IMR-90 (cell line): ENCODE data around the gene CBX6. TPM values are rescaled to one million over a fixed set of nuclear protein-coding genes. Genes with fewer than 3 reads are reported as not detected.

Source experiments
- ATAC-seq: fragments of 200-7000 bp; cut with Tn5 transposase; 2 replicates; pipeline ENCODE4 v1.9.1; 2020; ENCODE audit warnings: low read depth, mild to moderate bottlenecking, moderate library complexity
- BruUV-seq: library from RNA; stranded (reverse); fragments of 400-500 nt; replicated peaks from 2 replicates; lab custom pipeline; 2021; lab: Mats Ljungman, UMichigan
- CTCF ChIA-PET: fragments of 300-600 bp; formaldehyde crosslinking; extraction: SDS; loops from one replicate; lab custom pipeline; 2021; ENCODE audit warnings: antibody characterized with exemption; lab: Yijun Ruan, JAX
- POLR2A ChIA-PET: fragments of 300-600 bp; sonication (Branson Sonifier 250); formaldehyde crosslinking; loops from one replicate; lab custom pipeline; 2022; ENCODE audit warnings: antibody characterized with exemption; ENCODE audit not compliant: unreplicated experiment; lab: Charles Lee
- DNase-seq: peaks from one replicate; pipeline ENCODE4 v3.0.0; 2013
- H2AFZ ChIP-seq: replicated peaks from 2 replicates; pipeline ENCODE3; 2013; ENCODE audit warnings: low read length, mild to moderate bottlenecking; ENCODE audit not compliant: poor library complexity
- H2AK5ac ChIP-seq: 2 replicates; pipeline ENCODE4 v1.6.1; 2013; ENCODE audit warnings: low read depth, low read length, inconsistent platforms
- H2AK9ac ChIP-seq: replicated peaks from 2 replicates; pipeline ENCODE3; 2013; ENCODE audit warnings: mild to moderate bottlenecking, low read depth, low read length, moderate library complexity; ENCODE audit not compliant: poor library complexity
- H2BK120ac ChIP-seq: 2 replicates; pipeline ENCODE4 v1.6.1; 2013; ENCODE audit warnings: low read depth, low read length, inconsistent platforms
- H2BK15ac ChIP-seq: 3 replicates; pipeline ENCODE4 v1.6.1; 2013; ENCODE audit warnings: low read depth, low read length, inconsistent platforms
- H2BK20ac ChIP-seq: 2 replicates; pipeline ENCODE4 v1.6.1; 2013; ENCODE audit warnings: low read depth, mild to moderate bottlenecking, inconsistent platforms, low read length, moderate library complexity
- H2BK5ac ChIP-seq: 2 replicates; pipeline ENCODE4 v1.6.1; 2013; ENCODE audit warnings: mild to moderate bottlenecking, low read depth, low read length, inconsistent platforms; ENCODE audit not compliant: poor library complexity, severe bottlenecking
- H3K14ac ChIP-seq: replicated peaks from 2 replicates; pipeline ENCODE4 v1.6.1; 2013; ENCODE audit warnings: low read depth, low read length, inconsistent platforms
- H3K18ac ChIP-seq: 2 replicates; pipeline ENCODE4 v1.6.1; 2013; ENCODE audit warnings: low read depth, low read length, control low read depth
- H3K23ac ChIP-seq: 2 replicates; pipeline ENCODE4 v1.6.1; 2013; ENCODE audit warnings: low read depth, low read length, inconsistent platforms
- H3K27ac ChIP-seq: 2 replicates; pipeline ENCODE4 v1.5.1; 2013; ENCODE audit warnings: mild to moderate bottlenecking, control low read depth, low read length; ENCODE audit not compliant: insufficient read depth
- H3K27me3 ChIP-seq: 2 replicates; pipeline ENCODE4 v1.6.1; 2013; ENCODE audit warnings: low read length; ENCODE audit not compliant: control insufficient read depth, insufficient read depth
- H3K36me3 ChIP-seq: 2 replicates; pipeline ENCODE4 v1.6.1; 2013; ENCODE audit warnings: low read length, mixed read lengths; ENCODE audit not compliant: control insufficient read depth, insufficient read depth
- H3K4ac ChIP-seq: 2 replicates; pipeline ENCODE4 v1.6.1; 2013; ENCODE audit warnings: low read depth, low read length, inconsistent platforms
- H3K4me1 ChIP-seq: 2 replicates; pipeline ENCODE4 v1.6.1; 2013; ENCODE audit warnings: low read length, mixed read lengths; ENCODE audit not compliant: control insufficient read depth, insufficient read depth
- H3K4me2 ChIP-seq: 2 replicates; pipeline ENCODE4 v1.6.1; 2013; ENCODE audit warnings: low read depth, mild to moderate bottlenecking, control low read depth, low read length, moderate library complexity
- H3K4me3 ChIP-seq: 2 replicates; pipeline ENCODE4 v1.5.1; 2013; ENCODE audit warnings: low read depth, mild to moderate bottlenecking, control low read depth, low read length, moderate library complexity; ENCODE audit not compliant: insufficient read depth
- H3K56ac ChIP-seq: 2 replicates; pipeline ENCODE4 v1.6.1; 2013; ENCODE audit warnings: low read length, inconsistent platforms; ENCODE audit not compliant: insufficient read depth; ENCODE audit errors: extremely low read depth
- H3K79me1 ChIP-seq, 2 experiments: 2 replicates each; pipeline ENCODE4 v1.6.1; 2013; ENCODE audit warnings: low read length in 2 of 2, inconsistent platforms in 1 of 2, low read depth in 1 of 2
- H3K9ac ChIP-seq: 2 replicates; pipeline ENCODE4 v1.6.1; 2013; ENCODE audit warnings: low read depth, low read length, control low read depth
- H3K9me1 ChIP-seq: 2 replicates; pipeline ENCODE4 v1.6.1; 2013; ENCODE audit warnings: low read length, inconsistent platforms; ENCODE audit not compliant: insufficient read depth
- H3K9me3 ChIP-seq: 2 replicates; pipeline ENCODE4 v1.6.1; 2013; ENCODE audit warnings: low read length; ENCODE audit not compliant: control insufficient read depth, insufficient read depth
- H4K20me1 ChIP-seq: 2 replicates; pipeline ENCODE4 v1.6.1; 2013; ENCODE audit warnings: low read length, inconsistent platforms; ENCODE audit not compliant: insufficient read depth
- H4K5ac ChIP-seq: 2 replicates; pipeline ENCODE4 v1.6.1; 2013; ENCODE audit warnings: mild to moderate bottlenecking, low read depth, low read length, control low read depth
- H4K8ac ChIP-seq, 2 experiments: 2 replicates each; pipeline ENCODE4 v1.6.1; 2013; ENCODE audit warnings: low read depth in 2 of 2, low read length in 2 of 2, control low read depth in 1 of 2, inconsistent platforms in 1 of 2
- H4K91ac ChIP-seq: 2 replicates; pipeline ENCODE4 v1.6.1; 2013; ENCODE audit warnings: low read depth, low read length, inconsistent platforms; ENCODE audit not compliant: insufficient read depth
- CEBPB ChIP-seq: IDR thresholded peaks from 2 replicates; pipeline ENCODE4 v1.6.1; 2012; ENCODE audit warnings: low read depth, low read length, improper control_type of control experiment
- FOS ChIP-seq: fragments of 150-350 bp; IDR thresholded peaks from 2 replicates; pipeline ENCODE4 v1.6.1; 2016; ENCODE audit warnings: low read depth, low read length
- RFX5 ChIP-seq: IDR thresholded peaks from 2 replicates; pipeline ENCODE4 v1.8.0; 2012; ENCODE audit warnings: low read depth, mild to moderate bottlenecking, low read length, moderate library complexity
- SMC3 ChIP-seq: fragments of 150-350 bp; IDR thresholded peaks from 2 replicates; pipeline ENCODE4 v1.6.1; 2016; ENCODE audit warnings: low read depth, mild to moderate bottlenecking, antibody characterized with exemption, low read length, moderate library complexity
- USF2 ChIP-seq: fragments of 150-350 bp; IDR thresholded peaks from 2 replicates; pipeline ENCODE4 v1.6.1; 2017; ENCODE audit warnings: mild to moderate bottlenecking, antibody characterized with exemption, low read length, low read depth
- WGBS, 2 experiments: methylation state at CpG; one replicate each; pipeline versions ENCODE4 v1.1.5 to v1.1.7; 2013; ENCODE audit warnings: missing lambda C conversion rate in 2 of 2; ENCODE audit not compliant: insufficient read length in 1 of 2; ENCODE audit errors: extremely low coverage in 2 of 2; 5-methylcytosine and 5-hydroxymethylcytosine counted together
- dilution Hi-C: fragments of 300-500 bp; cut with HindIII; formaldehyde crosslinking; loops from one replicate; pipeline ENCODE4 v1.14.3; 2018; ENCODE audit warnings: low sequenced_read_pairs; ENCODE audit not compliant: unreplicated experiment
- in situ Hi-C: fragments of 300-500 bp; cut with MboI; formaldehyde crosslinking; loops from 3 replicates; pipeline ENCODE4 v1.14.3; 2019; ENCODE audit warnings: low sequenced_read_pairs, inconsistent platforms, mixed read lengths
- intact Hi-C: fragments of 100-400 bp; cut with micrococcal nuclease; formaldehyde crosslinking; loops from 2 replicates; pipeline ENCODE4 v1.10.0; 2022
- polyA plus RNA-seq, 3 experiments: library from polyadenylated mRNA; depleted of rRNA; stranded (reverse); fragments of >200 nt; gene quantifications; 2 replicates each; pipeline ENCODE4 v1.2.3, GENCODE V29; 2012; ENCODE audit warnings: low replicate concordance in 1 of 3
- total RNA-seq: library from RNA; depleted of rRNA; stranded (reverse); fragments of >200 nt; gene quantifications from 2 replicates; pipeline ENCODE4 v1.2.3, GENCODE V29; 2012

The CBX6 gene
- total and polyA plus RNA-seq, 2 of the 4 experiments (the other 2 are of a cell fraction), result 15.2 to 19.0 TPM

DNA sequence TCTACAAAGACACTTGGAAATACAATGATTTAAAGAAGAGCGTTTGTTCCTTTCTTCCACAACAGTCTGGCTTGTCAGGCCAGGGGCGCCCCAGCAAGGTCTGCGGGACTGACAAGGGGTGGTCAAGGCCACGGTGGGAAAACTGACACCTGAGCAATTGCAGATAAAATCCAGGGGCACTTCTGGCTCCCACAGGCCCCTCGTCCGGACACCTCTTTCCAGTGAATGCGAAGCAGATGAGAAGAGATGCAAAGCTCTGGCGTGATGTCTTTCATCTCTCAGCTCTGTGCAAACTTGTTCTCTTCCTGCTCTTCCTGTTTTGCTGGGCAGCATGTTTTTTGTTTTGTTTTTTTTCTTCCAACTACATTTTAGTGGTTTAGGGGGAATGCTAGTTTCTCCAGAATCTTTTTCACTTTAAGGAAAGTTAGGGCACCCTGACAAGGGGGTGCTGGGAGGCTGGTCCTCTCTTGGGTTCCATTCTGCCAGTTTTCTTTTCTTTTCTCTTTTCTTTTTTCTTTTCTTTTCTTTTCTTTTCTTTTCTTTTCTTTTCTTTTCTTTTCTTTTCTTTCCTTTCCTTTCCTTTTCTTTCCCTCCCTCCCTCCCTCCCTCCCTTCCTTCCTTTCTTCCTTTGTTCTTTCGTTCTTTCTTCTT lies 11.1 kb upstream of the CBX6 start:
- no peak overlapping the region for H3K4me2 ChIP-seq
- peaks cover 14% of the 10 kb centered on the region for H3K4me1 ChIP-seq
- H3K27me3 ChIP-seq, result no peaks in the 10 kb centered on the region; the same call in 1 of the 2 replicates
- ATAC-seq (no peak), DNase-seq (no peak)
- no peak overlapping the region for H2AK5ac ChIP-seq
- H3K56ac ChIP-seq, result no peak overlapping the region
- peak overlapping the region; percentile 69; the same call in 1 of the 2 replicates for H2BK120ac ChIP-seq
- no peak overlapping the region for H4K91ac ChIP-seq
- H3K9ac ChIP-seq, result no peak overlapping the region
- H3K14ac ChIP-seq, result no peak overlapping the region
- no peak overlapping the region for H2BK5ac ChIP-seq
- no peak overlapping the region for H2AK9ac ChIP-seq
- H4K20me1 ChIP-seq, result no peaks in the 10 kb centered on the region
- no peak overlapping the region for H3K4me3 ChIP-seq
- dilution Hi-C loops, result no loop called here
- intact Hi-C loops, result no loop called here
- H3K9me1 ChIP-seq, result peaks cover 16% of the 10 kb centered on the region
- H3K36me3 ChIP-seq, result no peaks in the 10 kb centered on the region
- no CpG with 5 or more reads among the region's 9 CpGs for WGBS, 2 experiments
- in situ Hi-C loops, result no loop called here
- POLR2A ChIA-PET, result no interaction called here
- peak overlapping the region; percentile 74 to 75; a peak in 2 of 4 replicates for H4K8ac ChIP-seq
- H3K9me3 ChIP-seq, result peaks cover under 1% of the 10 kb centered on the region; the same call in 1 of the 2 replicates
- H2BK20ac ChIP-seq, result no peak overlapping the region; the same call in 1 of the 2 replicates
- no peak overlapping the region for H4K5ac ChIP-seq
- H3K79me1 ChIP-seq, result no peaks in the 10 kb centered on the region
- TF ChIP-seq CEBPB (no peak), USF2 (no peak), SMC3 (no peak), FOS (no peak), RFX5 (no peak)
- BruUV-seq, result no TSS peak
- peak overlapping the region; percentile 29 for H2AFZ ChIP-seq
- CTCF ChIA-PET, result no interaction called here
- no peak overlapping the region; the same call in 1 of the 2 replicates for H3K18ac ChIP-seq
- H3K23ac ChIP-seq, result no peak overlapping the region
- H3K4ac ChIP-seq, result peak overlapping the region; percentile 21
- H2BK15ac ChIP-seq, result no peak overlapping the region; the same call in 2 of the 3 replicates
- no peak overlapping the region for H3K27ac ChIP-seq
